Caki2 (cell line): ENCODE measurements around the gene ROGDI. TPM values are rescaled to one million over a fixed set of nuclear protein-coding genes. Genes with fewer than 3 reads are reported as not detected.

Source experiments
- DNase-seq: peaks from one replicate; pipeline ENCODE4 v3.0.0-alpha.2; 2015; ENCODE audit warnings: low read depth
- in situ Hi-C: cut with HindIII; loops from 2 replicates; pipeline ENCODE4 v1.10.0; 2016; ENCODE audit warnings: low sequenced_read_pairs, low pct_unique_long_range_greater_than_20kb, mixed read lengths
- total RNA-seq: library from RNA; depleted of rRNA; stranded (reverse); fragments of >200 nt; shearing (Covaris generic); gene quantifications from 2 replicates; pipeline ENCODE4 v1.2.3, GENCODE V29; 2014; ENCODE audit warnings: low replicate concordance; rRNA removed

ROGDI gene
- total RNA-seq, 1 experiment from 2014 or later: 20.4 TPM

GRCh38 chr16:4752351-4753100, 49.9 kb downstream of the ROGDI start:
- DNase-seq: no peak
- in situ Hi-C loops: no loop called here

GRCh38 chr16:4750896-4751295, 51.5 kb downstream of the ROGDI start:
- in situ Hi-C loops: no loop called here
- DNase-seq: no peak

DNA sequence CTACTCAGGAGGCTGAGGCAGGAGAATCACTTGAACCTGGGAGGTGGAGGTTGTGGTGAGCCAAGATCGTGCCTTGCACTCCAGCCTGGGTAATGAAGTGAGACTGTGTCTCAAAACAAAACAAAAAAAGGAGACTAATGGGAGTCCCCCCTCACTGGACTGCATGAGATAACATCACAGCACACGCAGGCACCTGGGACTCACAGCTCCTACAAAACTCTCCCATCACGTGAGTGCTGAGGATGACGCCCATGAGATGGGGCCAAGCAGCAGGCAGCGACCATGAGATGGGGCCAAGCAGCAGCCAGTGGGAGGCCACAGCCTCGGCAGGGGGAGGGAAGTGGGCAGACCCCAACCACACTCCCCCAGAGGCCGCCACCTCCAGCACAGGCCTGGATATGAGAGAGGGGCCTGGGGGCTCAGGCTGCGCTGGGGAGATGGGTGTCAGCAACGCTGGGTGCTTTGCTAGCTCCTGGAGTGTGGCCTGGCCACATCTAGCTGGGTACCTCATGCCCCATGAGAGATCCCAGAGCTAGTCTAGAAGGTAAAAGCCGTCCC, 52.7 kb downstream of the ROGDI start:
- DNase-seq: no peak
- in situ Hi-C loops: no loop called here

- DNase-seq: no peak
- in situ Hi-C loops: no loop called here
These were observed 53.6 kb downstream of the ROGDI start for GRCh38 chr16:4748682-4749411.

GRCh38 chr16:4747906-4748681, 54.3 kb downstream of the ROGDI start:
- in situ Hi-C loops: no loop called here
- no peak for DNase-seq

GRCh38 chr16:4746991-4747574, 55.4 kb downstream of the ROGDI start:
- no peak for DNase-seq
- in situ Hi-C loops: no loop called here

Other genes with a start within 250 kb of the ROGDI start
- not detected in 2 replicates for gene C16orf96, start 246.3 kb downstream of the ROGDI start, total RNA-seq
- gene UBALD1, start 187.7 kb downstream of the ROGDI start, total RNA-seq: 4.3 and 12.4 TPM in 2 replicates
- 13.8 and 14.1 TPM in 2 replicates for gene MGRN1, start 177.8 kb downstream of the ROGDI start, total RNA-seq
- gene NUDT16L1, start 109.1 kb downstream of the ROGDI start, total RNA-seq: 42.4 and 49.2 TPM in 2 replicates
- gene ANKS3, start 68.4 kb downstream of the ROGDI start, total RNA-seq: 62.5 and 94.9 TPM in 2 replicates
- 5.4 and 6.6 TPM in 2 replicates for gene DNAAF8, start 68.1 kb downstream of the ROGDI start, total RNA-seq
- 28.2 and 31.7 TPM in 2 replicates for gene ZNF500, start 35.5 kb downstream of the ROGDI start, total RNA-seq
- gene SEPTIN12, start 14.3 kb downstream of the ROGDI start, total RNA-seq: 0.78 TPM in 1 of 2 replicates, not detected in the other
- gene SMIM22, start 7.3 kb downstream of the ROGDI start, total RNA-seq: not detected in 2 replicates
- 65.2 and 81.2 TPM in 2 replicates for gene GLYR1, start 44.7 kb upstream of the ROGDI start, total RNA-seq
- gene UBN1, start 44.8 kb upstream of the ROGDI start, total RNA-seq: 17.5 and 22.2 TPM in 2 replicates
- 10.2 and 11.5 TPM in 2 replicates for gene PPL, start 134.5 kb upstream of the ROGDI start, total RNA-seq
- gene SEC14L5, start 155.7 kb upstream of the ROGDI start, total RNA-seq: under 0.01 and 0.03 TPM in 2 replicates
- 51.4 and 197 TPM in 2 replicates for gene NAGPA, start 231.3 kb upstream of the ROGDI start, total RNA-seq